ENCODE measurements around the gene ING3.
"Not testable (repeated sequence)": the region's sequence is repeated elsewhere in the genome, so short reads cannot be mapped to it uniquely, and the experiment has no call there.

ING3 gene

GRCh38 chr7:120951309-120951699, 727 bp downstream of the ING3 start:
- DNase-seq = no peak

DNA sequence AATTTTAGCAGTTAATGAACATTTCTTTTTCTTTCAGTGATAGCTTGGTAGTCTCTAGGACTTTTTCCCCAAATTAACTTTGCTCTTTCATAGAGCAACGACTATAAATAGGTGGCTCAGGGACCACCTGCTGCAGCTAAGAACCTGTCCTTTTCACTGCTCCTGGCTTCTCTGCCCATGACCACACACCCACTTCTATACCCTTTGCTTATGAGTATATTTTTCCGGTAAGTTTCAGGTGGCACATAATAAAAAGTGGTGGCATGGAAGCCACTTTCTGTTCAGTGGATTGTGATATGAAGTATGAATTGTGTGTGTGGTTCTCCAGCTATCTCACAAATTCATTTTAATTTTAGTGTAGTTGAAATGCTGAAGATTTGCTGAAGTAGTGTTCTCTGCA, 1.2 kb downstream of the ING3 start:
- DNase-seq = no peak

- no peak for DNase-seq
These were observed 5.1 kb downstream of the ING3 start for GRCh38 chr7:120955577-120956149.

DNA sequence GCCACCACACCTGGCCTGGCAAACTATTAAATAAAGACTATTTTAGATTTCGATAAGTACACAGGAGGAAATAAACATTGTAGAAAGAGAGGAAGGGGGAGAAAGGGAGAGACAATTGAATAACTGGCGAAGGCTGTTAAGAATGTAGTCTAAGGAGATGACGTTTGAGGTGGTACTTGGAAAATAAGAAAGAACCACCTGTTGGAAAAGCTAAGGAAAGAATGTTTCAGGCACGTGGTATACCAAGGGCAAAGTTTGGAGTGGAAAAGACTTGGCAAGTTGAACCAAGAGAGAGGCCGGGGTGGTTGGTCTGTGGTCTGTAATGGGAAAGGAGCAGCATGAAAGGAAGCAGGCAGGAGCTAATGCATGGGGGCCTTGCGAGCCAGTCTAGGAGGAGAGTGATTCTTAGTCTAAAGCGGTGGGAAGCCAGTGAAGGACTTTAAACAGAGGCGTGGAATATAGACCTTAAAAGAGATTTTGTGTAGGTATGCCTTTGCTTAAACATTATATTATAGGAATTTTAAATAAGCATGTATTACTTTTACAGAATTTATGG, 9.4 kb downstream of the ING3 start:
- no peak for DNase-seq

- no peak for DNase-seq
These were observed 10.1 kb downstream of the ING3 start for GRCh38 chr7:120960714-120961113.

DNA sequence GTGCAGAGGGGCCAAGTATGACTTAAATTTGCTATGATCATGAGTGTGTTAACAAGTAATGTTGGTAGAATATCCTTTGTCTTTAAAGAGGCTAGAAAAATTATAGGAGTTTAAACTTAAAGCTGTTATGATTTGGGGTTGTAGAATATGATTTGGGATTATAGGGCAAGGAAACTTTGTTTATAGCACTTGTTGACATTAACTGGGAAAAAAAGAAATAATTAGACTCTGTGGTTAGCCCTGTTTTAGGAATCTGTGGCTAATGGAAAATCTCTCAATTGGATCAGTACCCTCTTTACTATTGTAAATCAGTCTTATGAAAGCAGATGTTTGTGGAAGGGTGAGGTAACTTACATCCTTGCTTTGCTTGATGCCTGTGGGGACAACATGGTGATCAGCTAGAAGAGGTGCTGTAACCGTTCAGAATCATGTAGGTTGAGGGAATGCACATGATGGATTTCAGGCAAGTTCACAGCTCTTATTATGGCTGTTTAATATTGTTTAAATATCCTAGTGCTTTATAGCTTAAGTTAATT, 11.1 kb downstream of the ING3 start:
- DNase-seq = no peak

GRCh38 chr7:120964088-120964487, 13.5 kb downstream of the ING3 start:
- no peak for DNase-seq

GRCh38 chr7:120966961-120967360, 16.4 kb downstream of the ING3 start:
- DNase-seq = no peak

- DNase-seq = no peak
These were observed 23.3 kb downstream of the ING3 start for GRCh38 chr7:120973849-120974248.

DNA sequence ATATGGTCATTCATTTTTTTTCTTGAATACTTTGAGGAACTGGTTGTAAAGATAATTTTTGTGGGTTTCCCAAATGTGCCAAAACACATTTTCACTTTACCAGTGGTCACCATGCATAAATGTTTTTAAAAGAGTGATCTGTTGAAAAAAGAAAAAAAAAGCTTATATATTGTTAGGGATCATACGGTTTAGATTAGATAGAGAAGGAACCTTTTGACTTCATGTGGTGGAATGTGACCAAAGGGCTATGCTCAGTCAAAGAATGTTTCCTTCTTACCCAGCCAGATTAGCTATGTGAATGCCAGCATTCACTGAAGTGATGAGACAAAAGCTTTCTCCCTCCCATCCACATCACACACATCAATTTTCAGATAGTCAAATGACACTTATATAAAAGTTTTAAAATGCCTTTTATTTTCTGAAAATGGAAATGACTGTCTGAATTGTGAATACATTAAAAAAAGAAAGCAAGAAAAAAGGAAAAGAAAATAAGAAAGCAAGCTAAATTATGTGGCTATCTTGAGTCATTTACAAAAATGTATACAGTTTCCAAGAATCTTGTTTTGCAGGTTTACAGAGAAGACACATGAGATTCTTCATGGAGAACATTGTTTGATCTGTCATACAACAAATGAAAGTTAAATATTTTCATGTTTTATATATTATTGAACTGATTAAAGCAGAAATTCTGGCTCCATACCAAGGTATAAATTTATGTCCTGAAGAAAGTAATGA, 29.4 kb downstream of the ING3 start:
- DNase-seq = no peak

DNA sequence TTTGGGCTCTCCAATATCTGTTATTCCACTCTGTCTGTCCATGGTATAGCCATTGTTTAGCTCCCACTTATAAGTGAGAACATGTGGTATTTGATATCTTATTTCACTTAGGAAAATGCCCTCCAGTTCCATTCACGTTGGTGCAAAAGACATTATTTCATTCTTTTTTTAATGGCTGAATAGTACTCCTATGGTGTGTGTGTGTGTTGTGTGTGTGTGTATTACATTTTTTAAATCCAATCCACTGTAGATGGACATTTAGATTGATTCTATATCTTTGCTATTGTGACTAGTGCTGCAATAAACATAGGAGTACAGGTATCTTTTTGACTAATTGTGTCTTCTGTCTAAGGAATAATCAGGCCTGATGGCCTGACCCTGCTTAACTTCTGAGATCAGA, 30.5 kb downstream of the ING3 start:
- DNase-seq = no peak

- no peak for DNase-seq
These were observed 31.5 kb downstream of the ING3 start for GRCh38 chr7:120981888-120982615.

GRCh38 chr7:120983592-120983991, 33.0 kb downstream of the ING3 start:
- DNase-seq = not testable (repeated sequence)

DNA sequence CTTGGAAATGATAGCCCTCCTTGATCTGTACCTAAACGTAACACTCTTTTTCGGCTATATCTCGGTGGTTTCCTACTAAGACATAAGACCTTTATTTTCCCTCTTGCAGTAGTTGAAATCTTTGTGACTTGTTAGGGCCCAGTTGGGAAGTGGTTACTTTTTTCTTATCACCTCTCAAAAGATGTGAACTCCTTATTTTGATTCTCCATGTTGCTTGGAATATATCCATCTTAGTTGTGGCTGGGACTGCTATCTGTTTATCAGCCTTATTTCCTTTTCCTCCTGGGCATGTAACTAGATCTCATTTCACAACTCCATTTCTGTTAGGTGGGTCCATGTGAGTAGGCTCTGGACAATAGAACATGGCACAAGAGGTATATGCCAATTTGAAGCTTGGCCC, 33.8 kb downstream of the ING3 start:
- no peak for DNase-seq

- DNase-seq = no peak
These were observed 34.7 kb downstream of the ING3 start for GRCh38 chr7:120985130-120985758.

DNA sequence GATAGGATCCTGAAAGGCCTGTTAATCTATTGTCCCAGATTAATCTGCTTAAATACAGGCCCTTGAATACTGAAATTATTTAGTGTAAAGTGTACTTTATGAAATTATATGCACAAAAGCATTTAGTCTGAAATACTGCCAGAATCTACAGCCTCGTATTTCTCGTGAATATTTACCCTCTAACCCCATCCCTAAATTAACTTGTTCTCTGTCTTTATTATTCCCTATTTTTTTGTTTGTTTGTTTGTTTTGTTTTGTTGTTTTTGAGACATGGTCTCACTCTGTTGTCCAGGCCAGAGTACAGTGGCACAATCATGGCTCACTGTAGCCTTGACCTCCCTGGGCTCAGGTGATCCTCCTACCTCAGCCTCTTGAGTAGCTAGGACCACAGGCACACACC, 35.3 kb downstream of the ING3 start:
- no peak for DNase-seq

DNA sequence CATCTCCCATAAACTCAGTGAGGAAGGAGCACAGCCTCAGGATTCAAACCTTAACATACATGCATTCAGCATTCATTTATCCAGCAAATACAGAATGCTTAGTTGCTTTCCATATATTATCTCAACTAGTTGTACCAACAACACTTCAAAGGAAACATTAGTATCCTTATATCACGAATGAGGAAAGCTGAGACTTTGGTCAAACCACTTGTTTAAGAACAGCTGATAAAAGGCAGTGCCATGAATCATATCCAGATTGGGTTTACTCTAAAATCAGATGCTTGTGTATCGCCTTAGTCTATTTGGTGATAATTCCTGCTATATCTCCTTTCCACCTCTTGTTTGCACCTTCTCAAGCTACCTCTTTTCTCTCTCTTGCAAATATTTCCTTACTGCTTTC, 36.1 kb downstream of the ING3 start:
- DNase-seq = no peak

DNA sequence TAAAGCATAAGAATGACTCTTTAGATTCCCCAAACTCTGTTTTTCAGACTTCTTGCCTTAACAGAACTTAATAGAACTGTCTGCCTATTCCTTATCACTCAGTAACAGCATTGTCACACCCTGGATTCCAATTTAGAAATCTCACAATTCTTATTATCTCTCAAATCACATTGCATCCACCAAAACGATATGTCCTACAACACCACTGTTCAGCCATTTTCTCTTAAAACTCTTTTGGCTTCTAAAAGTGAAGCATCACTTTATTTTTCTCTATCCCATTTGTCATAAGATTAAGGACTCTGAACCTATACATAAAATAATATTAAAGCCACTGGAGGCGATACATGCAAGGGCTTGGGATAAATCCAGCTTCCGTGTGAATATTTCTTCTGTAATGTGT, 36.7 kb downstream of the ING3 start:
- no peak for DNase-seq

- peak; percentile 87 for DNase-seq
These were observed 37.4 kb downstream of the ING3 start for GRCh38 chr7:120987683-120988590.

DNA sequence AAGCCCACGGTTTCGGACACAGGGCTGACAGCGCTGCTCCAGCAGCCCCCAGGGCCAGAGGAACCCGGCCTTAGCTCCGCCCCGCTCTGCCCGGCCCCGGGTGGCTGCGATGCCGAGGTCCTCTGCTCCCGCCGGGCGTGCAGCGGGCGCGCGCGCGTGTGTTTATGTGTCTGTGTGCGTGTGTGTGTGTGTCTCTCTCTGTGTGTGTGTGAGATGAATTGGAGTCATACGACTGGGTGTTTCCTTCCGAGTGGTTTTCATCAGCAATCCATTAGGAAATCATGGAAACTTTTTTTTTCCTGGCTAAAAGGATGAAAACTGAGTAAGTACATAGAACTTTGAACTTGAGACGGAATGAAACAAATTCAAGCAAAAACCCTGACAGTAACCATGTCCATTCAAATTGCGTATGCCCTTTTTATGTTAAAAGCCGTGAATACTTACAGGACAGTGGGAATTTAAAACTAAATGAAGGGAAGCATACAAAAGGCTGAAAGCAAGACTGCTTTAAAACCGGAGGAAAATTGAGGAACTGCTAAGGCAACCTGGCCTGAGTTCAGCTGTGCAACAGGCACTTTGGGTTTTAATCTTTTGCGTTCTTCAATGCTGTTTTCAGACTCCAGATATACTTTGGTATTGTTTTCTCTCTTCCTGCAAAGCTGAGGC, 38.1 kb downstream of the ING3 start, which contains the start of gene CPED1:
Gene CPED1, plus strand, starts transcription at position 121 of the 666 bp plus-strand sequence. CDS start 911 bp downstream, outside the sequence.
- DNase-seq = peak; percentile 36

All from CD4-positive, alpha-beta T cell treated with Interleukin-15 for 1 hour (primary cell).